ENCODE results near the gene CALHM1.

Gene CALHM1

GRCh38 chr10:103470761-103471653, 12.3 kb upstream of the CALHM1 start:
- no CpG with 5 or more reads among the region's 14 CpGs for WGBS (ENCODE audit: insufficient coverage, insufficient read length)
- no peaks in the 10 kb centered on the region for H3K9me3 ChIP-seq (ENCODE audit: control insufficient read depth, insufficient read depth, low read length)
- peaks cover 4% of the 10 kb centered on the region; the same call in 1 of the 2 replicates for H3K4me1 ChIP-seq (ENCODE audit: control insufficient read depth, insufficient read depth, low read length)
- DNase-seq (ENCODE audit: low read depth, low spot score), result no peak
- no peaks in the 10 kb centered on the region for H3K27me3 ChIP-seq (ENCODE audit: control insufficient read depth, insufficient read depth, low read length)
- H3K4me3 ChIP-seq (ENCODE audit: low read length), result no peak overlapping the region
- no peaks in the 10 kb centered on the region for H3K36me3 ChIP-seq (ENCODE audit: control insufficient read depth, insufficient read depth, low read length)
- H3K27ac ChIP-seq (ENCODE audit: low read length), result no peak overlapping the region

- Histone ChIP-seq H3K36me3 (ENCODE audit: control insufficient read depth, insufficient read depth, low read length) (no peaks in the 10 kb centered on the region), H3K4me3 (ENCODE audit: low read length) (no peak overlapping the region), H3K4me1 (ENCODE audit: control insufficient read depth, insufficient read depth, low read length) (peaks cover 4% of the 10 kb centered on the region; the same call in 1 of the 2 replicates), H3K27ac (ENCODE audit: low read length) (no peak overlapping the region), H3K27me3 (ENCODE audit: control insufficient read depth, insufficient read depth, low read length) (no peaks in the 10 kb centered on the region), H3K9me3 (ENCODE audit: control insufficient read depth, insufficient read depth, low read length) (no peaks in the 10 kb centered on the region)
- no CpG with 5 or more reads among the region's 5 CpGs for WGBS (ENCODE audit: insufficient coverage, insufficient read length)
- no peak for DNase-seq (ENCODE audit: low read depth, low spot score)
These were observed 10.5 kb upstream of the CALHM1 start for GRCh38 chr10:103469201-103469600.

- Histone ChIP-seq H3K27me3 (ENCODE audit: control insufficient read depth, insufficient read depth, low read length) (no peaks in the 10 kb centered on the region), H3K4me1 (ENCODE audit: control insufficient read depth, insufficient read depth, low read length) (peaks cover 4% of the 10 kb centered on the region; the same call in 1 of the 2 replicates), H3K9me3 (ENCODE audit: control insufficient read depth, insufficient read depth, low read length) (no peaks in the 10 kb centered on the region), H3K27ac (ENCODE audit: low read length) (no peak overlapping the region), H3K36me3 (ENCODE audit: control insufficient read depth, insufficient read depth, low read length) (no peaks in the 10 kb centered on the region), H3K4me3 (ENCODE audit: low read length) (no peak overlapping the region)
- WGBS (ENCODE audit: insufficient coverage, insufficient read length), result no CpG with 5 or more reads among the region's 7 CpGs
- DNase-seq (ENCODE audit: low read depth, low spot score), result no peak
These were observed 8.7 kb upstream of the CALHM1 start for GRCh38 chr10:103467406-103467805.

GRCh38 chr10:103466734-103467133, 8.0 kb upstream of the CALHM1 start:
- H3K9me3 ChIP-seq (ENCODE audit: control insufficient read depth, insufficient read depth, low read length), result no peaks in the 10 kb centered on the region
- no peak for DNase-seq (ENCODE audit: low read depth, low spot score)
- WGBS (ENCODE audit: insufficient coverage, insufficient read length), result no CpG with 5 or more reads among the region's 3 CpGs
- no peaks in the 10 kb centered on the region for H3K27me3 ChIP-seq (ENCODE audit: control insufficient read depth, insufficient read depth, low read length)
- H3K4me3 ChIP-seq (ENCODE audit: low read length), result no peak overlapping the region
- H3K27ac ChIP-seq (ENCODE audit: low read length), result no peak overlapping the region
- H3K4me1 ChIP-seq (ENCODE audit: control insufficient read depth, insufficient read depth, low read length), result 0 out of 2 replicates have a peak, but pooled peaks cover 2% of the 10 kb centered on the region
- no peaks in the 10 kb centered on the region for H3K36me3 ChIP-seq (ENCODE audit: control insufficient read depth, insufficient read depth, low read length)

- no peak overlapping the region for H3K4me3 ChIP-seq (ENCODE audit: low read length)
- DNase-seq (ENCODE audit: low read depth, low spot score), result no peak
- H3K27ac ChIP-seq (ENCODE audit: low read length), result no peak overlapping the region
- H3K36me3 ChIP-seq (ENCODE audit: control insufficient read depth, insufficient read depth, low read length), result no peaks in the 10 kb centered on the region
- no peaks in the 10 kb centered on the region for H3K4me1 ChIP-seq (ENCODE audit: control insufficient read depth, insufficient read depth, low read length)
- no peaks in the 10 kb centered on the region for H3K27me3 ChIP-seq (ENCODE audit: control insufficient read depth, insufficient read depth, low read length)
- WGBS (ENCODE audit: insufficient coverage, insufficient read length), result no CpG with 5 or more reads among the region's 14 CpGs
- H3K9me3 ChIP-seq (ENCODE audit: control insufficient read depth, insufficient read depth, low read length), result no peaks in the 10 kb centered on the region
These were observed 6.9 kb upstream of the CALHM1 start for GRCh38 chr10:103465411-103466179.

GRCh38 chr10:103463499-103463898, 4.8 kb upstream of the CALHM1 start:
- no peak for DNase-seq (ENCODE audit: low read depth, low spot score)
- WGBS (ENCODE audit: insufficient coverage, insufficient read length), result no CpG with 5 or more reads among the region's 4 CpGs
- no peak overlapping the region for H3K4me3 ChIP-seq (ENCODE audit: low read length)
- 0 out of 2 replicates have a peak, but pooled peaks cover 2% of the 10 kb centered on the region for H3K4me1 ChIP-seq (ENCODE audit: control insufficient read depth, insufficient read depth, low read length)
- no peaks in the 10 kb centered on the region for H3K27me3 ChIP-seq (ENCODE audit: control insufficient read depth, insufficient read depth, low read length)
- no peaks in the 10 kb centered on the region for H3K36me3 ChIP-seq (ENCODE audit: control insufficient read depth, insufficient read depth, low read length)
- no peaks in the 10 kb centered on the region for H3K9me3 ChIP-seq (ENCODE audit: control insufficient read depth, insufficient read depth, low read length)
- no peak overlapping the region for H3K27ac ChIP-seq (ENCODE audit: low read length)

GRCh38 chr10:103459615-103460014, 915 bp upstream of the CALHM1 start:
- H3K27ac ChIP-seq (ENCODE audit: low read length), result no peak overlapping the region
- no peak overlapping the region for H3K4me3 ChIP-seq (ENCODE audit: low read length)
- H3K9me3 ChIP-seq (ENCODE audit: control insufficient read depth, insufficient read depth, low read length), result no peaks in the 10 kb centered on the region
- H3K27me3 ChIP-seq (ENCODE audit: control insufficient read depth, insufficient read depth, low read length), result no peaks in the 10 kb centered on the region
- WGBS (ENCODE audit: insufficient coverage, insufficient read length), result no CpG with 5 or more reads among the region's 4 CpGs
- peaks cover 2% of the 10 kb centered on the region; the same call in 1 of the 2 replicates for H3K4me1 ChIP-seq (ENCODE audit: control insufficient read depth, insufficient read depth, low read length)
- DNase-seq (ENCODE audit: low read depth, low spot score), result no peak
- H3K36me3 ChIP-seq (ENCODE audit: control insufficient read depth, insufficient read depth, low read length), result no peaks in the 10 kb centered on the region

- Histone ChIP-seq H3K27ac (ENCODE audit: low read length) (no peak overlapping the region), H3K4me1 (ENCODE audit: control insufficient read depth, insufficient read depth, low read length) (peaks cover 2% of the 10 kb centered on the region; the same call in 1 of the 2 replicates), H3K36me3 (ENCODE audit: control insufficient read depth, insufficient read depth, low read length) (no peaks in the 10 kb centered on the region), H3K27me3 (ENCODE audit: control insufficient read depth, insufficient read depth, low read length) (no peaks in the 10 kb centered on the region), H3K9me3 (ENCODE audit: control insufficient read depth, insufficient read depth, low read length) (no peaks in the 10 kb centered on the region), H3K4me3 (ENCODE audit: low read length) (no peak overlapping the region)
- no CpG with 5 or more reads among the region's 39 CpGs for WGBS (ENCODE audit: insufficient coverage, insufficient read length)
- no peak for DNase-seq (ENCODE audit: low read depth, low spot score)
These were observed 660 bp downstream of the CALHM1 start for GRCh38 chr10:103457896-103458583.

- Histone ChIP-seq H3K36me3 (ENCODE audit: control insufficient read depth, insufficient read depth, low read length) (no peaks in the 10 kb centered on the region), H3K27ac (ENCODE audit: low read length) (no peak overlapping the region), H3K4me3 (ENCODE audit: low read length) (no peak overlapping the region), H3K27me3 (ENCODE audit: control insufficient read depth, insufficient read depth, low read length) (no peaks in the 10 kb centered on the region), H3K4me1 (ENCODE audit: control insufficient read depth, insufficient read depth, low read length) (peaks cover 2% of the 10 kb centered on the region; the same call in 1 of the 2 replicates), H3K9me3 (ENCODE audit: control insufficient read depth, insufficient read depth, low read length) (no peaks in the 10 kb centered on the region)
- WGBS (ENCODE audit: insufficient coverage, insufficient read length), result no CpG with 5 or more reads among the region's 8 CpGs
- DNase-seq (ENCODE audit: low read depth, low spot score), result no peak
These were observed 1.5 kb downstream of the CALHM1 start for GRCh38 chr10:103457176-103457712.
